Right renal pelvis (tissue), 4 donors: ENCODE results near the gene EMC6. TPM values are rescaled to one million over a fixed set of nuclear protein-coding genes. Genes with fewer than 3 reads are reported as not detected.
A peak's percentile ranks its signal among the peaks of the same experiment; 100 is the strongest.

Source experiments
- DNase-seq, 4 donors: peaks; one replicate each; pipeline ENCODE4 v3.0.0-alpha.2; 2013; ENCODE audit warnings: low read depth in 4 of 4, low spot score in 3 of 4, missing footprints in 1 of 4
- polyA plus RNA-seq, 4 donors: library from polyadenylated mRNA; unstranded; fragments of 120-200 nt; gene quantifications; one replicate each; pipeline ENCODE4 v1.2.1, GENCODE V29; 2013; ENCODE audit not compliant: insufficient read length in 4 of 4

The EMC6 gene
- polyA plus RNA-seq, 4 donors: 30.2 to 38.4 (median 31.1) TPM

- DNase-seq: no peak
Observed at GRCh38 chr17:3655766-3656165, 12.8 kb upstream of the EMC6 start.

DNA sequence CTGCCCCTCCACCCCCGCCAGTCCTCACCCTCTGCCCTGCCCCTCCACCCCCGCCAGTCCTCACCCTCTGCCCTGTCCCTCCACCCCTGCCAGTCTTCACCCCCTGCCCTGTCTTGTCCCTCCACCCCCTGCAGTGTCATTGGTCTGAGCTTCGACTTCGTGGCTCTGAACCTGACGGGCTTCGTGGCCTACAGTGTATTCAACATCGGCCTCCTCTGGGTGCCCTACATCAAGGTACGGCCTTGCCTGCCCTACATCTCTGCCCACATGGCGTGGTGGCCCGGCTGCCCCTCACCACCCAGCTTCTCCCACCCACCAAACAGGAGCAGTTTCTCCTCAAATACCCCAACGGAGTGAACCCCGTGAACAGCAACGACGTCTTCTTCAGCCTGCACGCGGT lies 12.3 kb upstream of the EMC6 start:
- no peak for DNase-seq

- DNase-seq: no peak
Observed at GRCh38 chr17:3656755-3657587, 11.6 kb upstream of the EMC6 start.

GRCh38 chr17:3657588-3657869 lies 11.1 kb upstream of the EMC6 start:
- DNase-seq: no peak

- DNase-seq: no peak
Observed at GRCh38 chr17:3657874-3658783, 10.5 kb upstream of the EMC6 start.

DNA sequence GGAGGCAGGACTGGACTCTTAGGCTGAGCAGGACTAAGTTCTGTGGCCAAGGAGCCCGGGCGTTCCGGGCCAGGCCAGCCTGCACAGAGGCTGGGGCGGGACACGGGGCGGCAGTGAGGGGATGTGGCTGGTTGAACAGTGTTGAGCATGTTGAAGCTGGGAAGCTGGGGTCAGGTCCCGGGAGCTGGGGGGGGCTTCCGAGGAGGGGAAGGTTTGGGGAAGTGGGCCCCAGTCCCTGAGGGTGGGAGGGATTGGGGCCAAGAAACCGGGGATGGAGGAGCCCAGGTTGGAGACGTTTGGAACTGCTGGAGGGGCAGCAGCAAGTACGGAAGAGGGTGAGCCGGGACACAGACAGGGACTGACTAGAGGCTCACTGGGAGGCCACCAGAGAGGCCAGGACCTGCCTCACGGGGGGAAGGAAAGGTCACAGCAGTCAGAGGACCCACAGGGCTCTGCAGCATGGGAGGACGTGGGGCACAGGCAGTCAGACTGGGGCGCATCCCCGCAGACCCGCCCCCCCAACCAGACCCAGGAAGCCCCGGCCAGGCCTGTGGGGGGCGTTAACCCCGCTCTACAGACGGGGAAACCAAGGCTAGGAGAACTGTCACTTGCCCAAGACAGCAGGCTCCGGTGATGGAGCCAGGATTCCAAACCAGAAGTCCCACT lies 9.7 kb upstream of the EMC6 start:
- DNase-seq: no peak

GRCh38 chr17:3659541-3660111 lies 9.0 kb upstream of the EMC6 start:
- no peak for DNase-seq

GRCh38 chr17:3660311-3660891 lies 8.2 kb upstream of the EMC6 start:
- DNase-seq: no peak

GRCh38 chr17:3663102-3664011 lies 5.3 kb upstream of the EMC6 start:
- no peak for DNase-seq

DNA sequence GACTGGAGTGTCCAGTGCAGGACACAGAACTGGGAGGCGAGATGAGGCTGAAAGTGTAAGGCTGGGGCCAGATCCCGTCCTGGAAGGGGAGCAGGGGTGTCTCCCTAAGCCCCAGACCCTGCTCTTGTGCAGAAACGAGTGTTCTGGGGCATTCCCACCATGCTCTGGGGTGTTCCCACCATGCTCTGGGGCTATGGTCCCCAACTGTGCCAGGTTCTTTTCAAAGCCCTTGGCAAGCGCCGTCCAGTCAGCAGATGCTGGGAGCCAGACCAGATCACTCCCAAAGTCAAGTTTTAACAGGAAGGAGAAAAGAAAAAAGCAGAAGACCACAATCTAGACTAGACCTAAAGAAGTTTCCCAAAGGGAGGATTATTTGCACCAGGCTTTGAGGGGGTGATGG lies 2.8 kb upstream of the EMC6 start:
- DNase-seq: no peak

GRCh38 chr17:3666516-3666915 lies 2.1 kb upstream of the EMC6 start:
- no peak for DNase-seq

DNA sequence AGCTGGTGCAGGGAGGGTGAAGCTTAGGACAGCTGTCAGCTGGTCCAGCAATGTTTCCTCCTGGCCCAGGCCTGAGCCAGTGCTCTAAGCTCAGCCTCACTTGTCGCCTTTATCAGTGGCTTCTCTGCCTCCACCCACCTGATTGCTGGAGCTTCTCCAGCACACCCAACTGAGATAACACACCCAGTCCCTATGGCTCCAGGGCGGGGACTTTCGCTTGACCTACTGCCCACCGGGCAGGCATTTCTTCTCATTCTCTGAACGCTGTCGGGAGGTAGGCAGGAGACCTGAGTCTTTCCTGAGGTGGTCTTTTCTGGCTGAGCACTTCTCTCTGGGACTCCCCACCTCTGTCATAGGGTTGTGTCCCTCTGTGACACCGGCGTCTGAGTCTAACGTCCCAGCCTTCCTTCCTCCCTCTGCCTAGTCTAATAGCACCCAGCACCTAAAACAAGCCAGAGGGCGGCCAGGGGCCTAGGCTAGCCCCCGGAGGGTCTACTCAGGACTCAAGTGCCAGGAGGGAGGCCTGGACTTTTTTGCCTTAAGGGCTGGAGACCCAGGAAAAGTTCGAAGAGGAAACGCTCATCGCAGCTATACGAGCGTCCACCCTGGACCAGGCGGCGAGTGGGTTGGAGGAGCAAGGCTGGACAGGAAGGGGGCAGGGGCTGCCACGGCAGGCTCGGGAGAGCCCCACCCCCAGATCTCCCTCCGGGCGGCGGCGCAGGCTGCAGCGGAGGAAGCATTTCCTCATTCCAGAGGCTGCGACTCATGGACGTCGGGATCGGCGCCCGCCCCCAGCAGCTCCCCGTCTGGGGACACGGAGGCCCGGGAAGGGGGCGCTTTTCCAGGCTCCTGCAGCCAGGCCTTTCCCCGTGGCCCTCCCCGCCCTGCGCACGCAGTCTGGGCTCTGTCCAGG lies 990 bp upstream of the EMC6 start:
- peak; percentile 65 to 73 (median 70) for DNase-seq

DNA sequence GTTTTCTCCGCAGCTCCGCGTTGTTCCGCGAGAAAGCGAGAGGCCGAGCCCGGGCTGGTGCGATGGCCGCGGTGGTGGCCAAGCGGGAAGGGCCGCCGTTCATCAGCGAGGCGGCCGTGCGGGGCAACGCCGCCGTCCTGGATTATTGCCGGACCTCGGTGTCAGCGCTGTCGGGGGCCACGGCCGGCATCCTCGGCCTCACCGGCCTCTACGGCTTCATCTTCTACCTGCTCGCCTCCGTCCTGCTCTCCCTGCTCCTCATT lies 404 bp downstream of the EMC6 start:
- no peak for DNase-seq

DNA sequence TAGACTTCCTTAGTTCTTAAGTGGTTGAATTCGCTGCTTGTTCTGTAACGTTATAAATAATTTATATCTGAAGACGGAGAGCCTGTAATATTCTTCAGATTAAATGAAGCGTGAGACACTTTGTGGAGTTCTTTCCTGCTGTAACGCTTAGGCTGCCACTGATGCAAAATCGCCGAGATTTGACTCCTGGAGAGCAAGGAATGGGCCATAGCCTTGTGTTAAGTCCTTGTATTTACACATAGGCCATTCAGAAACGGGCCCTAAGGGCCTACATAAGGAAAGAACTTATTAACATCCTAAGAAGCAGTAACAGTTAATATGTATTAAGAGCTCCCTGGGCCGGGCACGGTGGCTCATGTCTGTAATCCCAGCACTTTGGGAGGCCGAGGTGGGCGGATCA lies 936 bp downstream of the EMC6 start:
- no peak for DNase-seq

DNA sequence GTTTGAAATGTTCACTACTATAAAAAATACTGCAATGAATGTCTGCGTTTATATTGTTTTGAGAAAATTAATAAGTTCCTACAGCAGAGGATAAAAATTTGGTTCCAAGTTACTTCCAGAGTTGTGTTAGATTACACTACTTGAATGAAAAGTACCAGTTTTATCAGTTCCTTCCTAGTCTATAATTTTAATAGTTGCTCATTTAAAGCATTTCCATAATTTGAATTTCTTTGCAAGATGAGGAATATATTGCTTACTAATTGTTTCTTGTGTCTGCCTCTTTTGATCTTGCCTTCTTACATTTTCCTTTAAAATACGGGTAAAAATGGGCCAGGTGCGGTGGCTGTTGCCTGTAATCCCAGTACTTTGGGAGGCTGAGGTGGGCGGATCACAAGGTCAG lies 4.0 kb downstream of the EMC6 start:
- no peak for DNase-seq

DNA sequence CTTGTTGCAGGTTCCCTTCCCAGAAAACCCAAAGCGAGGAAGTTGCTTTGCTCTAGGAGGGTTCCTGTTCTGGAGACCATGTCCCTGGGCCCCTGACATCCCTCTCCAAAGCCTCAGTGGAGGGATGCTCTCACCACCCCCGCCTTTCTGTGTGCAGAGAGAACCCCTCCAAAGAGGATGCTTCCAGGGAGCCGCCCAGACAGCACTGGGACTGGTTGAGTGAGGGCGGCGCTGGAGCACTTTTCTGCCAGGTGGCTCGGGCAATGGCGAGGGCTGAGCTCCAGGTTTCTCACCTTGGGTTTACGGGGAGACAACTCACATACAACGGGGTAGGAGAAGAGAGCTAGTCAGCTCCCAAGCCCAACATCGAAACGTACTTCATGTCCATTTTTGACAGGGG lies 7.3 kb downstream of the EMC6 start:
- DNase-seq: no peak

- no peak for DNase-seq
Observed at GRCh38 chr17:3678095-3678820, 9.6 kb downstream of the EMC6 start.

DNA sequence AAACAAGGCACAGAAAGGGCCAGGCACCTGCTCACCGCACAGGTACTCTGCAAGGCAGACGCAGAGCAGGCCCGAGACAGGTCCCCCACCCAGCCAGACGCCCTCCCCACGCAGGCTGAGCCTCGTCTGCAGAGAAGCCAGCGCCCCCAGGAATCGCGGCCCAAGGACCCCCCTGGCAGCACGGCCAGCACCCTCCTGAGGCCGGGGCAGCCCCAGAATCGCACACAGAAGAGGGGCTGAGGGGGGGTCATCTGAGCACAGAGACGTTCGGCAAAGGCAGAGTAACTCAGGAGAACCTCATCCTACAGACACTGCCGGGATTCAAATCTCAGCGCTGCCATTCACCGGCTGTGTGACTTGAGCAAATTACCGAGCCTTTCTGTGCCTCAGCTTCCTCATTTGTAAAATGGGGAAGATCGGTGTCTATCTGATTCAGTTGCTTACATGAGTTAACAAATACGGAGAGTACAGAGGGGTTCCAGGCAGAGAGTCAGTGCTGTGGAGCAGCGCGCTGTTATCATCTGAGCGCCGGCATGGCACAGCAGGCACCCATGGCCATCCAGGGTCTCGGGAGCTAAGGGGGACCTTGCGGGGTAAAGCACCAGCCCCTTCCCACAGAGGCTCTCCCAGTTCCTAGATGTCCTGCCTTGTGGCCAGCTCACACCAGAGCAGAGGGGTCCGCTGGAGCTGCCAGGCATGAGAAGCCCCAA lies 10.4 kb downstream of the EMC6 start:
- no peak for DNase-seq
